HT-29 (cell line): Measurements from ENCODE around the gene APEX1. TPM values are rescaled to one million over a fixed set of nuclear protein-coding genes. Genes with fewer than 3 reads are reported as not detected.

Experiments used
- small RNA-seq: library from RNA; depleted of rRNA; stranded (forward); fragments of <200 nt; gene quantifications from one replicate; pipeline ENCODE3, GENCODE V24; 2014
- total RNA-seq: library from RNA; depleted of rRNA; stranded (reverse); fragments of >200 nt; shearing (Covaris generic); gene quantifications from 2 replicates; pipeline ENCODE4 v1.2.3, GENCODE V29; 2014; rRNA removed

Gene APEX1
- total RNA-seq, 1 experiment from 2014 or later: 64.0 TPM

Small RNA genes within 50 kb of the gene (small RNA-seq; reads per million reads assigned to genes)
- gene RNA5SP382: 4.9 reads per million, percentile 82 among the genes with 10 or more reads in this experiment

Other genes with a start within 250 kb of the APEX1 start
- not detected in 2 replicates for gene OR11H6, start 231.5 kb upstream of the APEX1 start, total RNA-seq
- gene OR11H7, start 226.2 kb upstream of the APEX1 start, total RNA-seq: not detected in 2 replicates
- gene OR11H4, start 215.9 kb upstream of the APEX1 start, total RNA-seq: not detected in 2 replicates
- gene TTC5, start 149.3 kb upstream of the APEX1 start, total RNA-seq: 3.7 and 5.3 TPM in 2 replicates
- 34.0 and 40.2 TPM in 2 replicates for gene CCNB1IP1, start 121.9 kb upstream of the APEX1 start, total RNA-seq
- 13.7 and 14.3 TPM in 2 replicates for gene PARP2, start 111.6 kb upstream of the APEX1 start, total RNA-seq
- 10.9 and 12.6 TPM in 2 replicates for gene TEP1, start 41.7 kb upstream of the APEX1 start, total RNA-seq
- gene KLHL33, start 19.1 kb upstream of the APEX1 start, total RNA-seq: not detected in 2 replicates
- 44.2 and 44.5 TPM in 2 replicates for gene OSGEP, start 414 bp upstream of the APEX1 start, total RNA-seq
- gene PIP4P1, start 6.2 kb downstream of the APEX1 start, total RNA-seq: 33.1 and 35.7 TPM in 2 replicates
- gene PNP, start 14.2 kb downstream of the APEX1 start, total RNA-seq: 82.7 and 90.1 TPM in 2 replicates
- gene RNASE10, start 50.3 kb downstream of the APEX1 start, total RNA-seq: not detected in 2 replicates
- not detected in 2 replicates for gene RNASE9, start 105.8 kb downstream of the APEX1 start, total RNA-seq
- gene RNASE11, start 132.8 kb downstream of the APEX1 start, total RNA-seq: not detected in 2 replicates
- not detected in 2 replicates for gene RNASE12, start 136.2 kb downstream of the APEX1 start, total RNA-seq
- not detected in 2 replicates for gene OR6S1, start 186.5 kb downstream of the APEX1 start, total RNA-seq
- gene RNASE4, start 229.3 kb downstream of the APEX1 start, total RNA-seq: 6.6 and 8.7 TPM in 2 replicates
- 0.57 and 4.0 TPM in 2 replicates for gene ANG, start 233.5 kb downstream of the APEX1 start, total RNA-seq